Measurements from ENCODE around the gene CSN3.

GRCh38 chr4:70239884-70240591, 2.4 kb upstream of the CSN3 start:
- no peak for TF ChIP-seq CTCF (IDR thresholded peaks at IDR 0.05; ENCODE audit: low read depth, low read length)
- no peak for TF ChIP-seq POLR2A (IDR thresholded peaks at IDR 0.05; ENCODE audit: extremely low read depth, insufficient read length)
- no peak for TF ChIP-seq MYC (IDR thresholded peaks at IDR 0.05; ENCODE audit: low read depth, low read length)
- no peak for TF ChIP-seq MAX (IDR thresholded peaks at IDR 0.05; ENCODE audit: low read depth, low read length)

All from NB4 (cell line).